ENCODE data around the gene ZFP90. TPM values are rescaled to one million over a fixed set of nuclear protein-coding genes. Genes with fewer than 3 reads are reported as not detected.

ZFP90 gene
- 87.0 TPM for total RNA-seq (ENCODE audit: unreplicated experiment)
- long read RNA-seq, full-length matches to known transcripts = 7 of 12 reads
- long read RNA-seq, partial matches to known transcripts = 0 of 12 reads
- long read RNA-seq, other reads (novel, unspliced or antisense) = 5 of 12 reads

GRCh38 chr16:68538880-68539701 is at the start of gene ZFP90:
Gene ZFP90, plus strand, starts transcription at chr16:68539291. Its CDS starts 502 bp downstream, at chr16:68539793.
- Mint-ChIP-seq H3K27ac (ENCODE audit: unreplicated experiment) (peak within 1 kb of the TSS; percentile 98), H3K9me3 (ENCODE audit: unreplicated experiment) (peaks cover 2% of the 10 kb centered on the region), H3K4me3 (ENCODE audit: unreplicated experiment) (peak within 1 kb of the TSS; percentile 94), H3K36me3 (ENCODE audit: unreplicated experiment) (peaks cover 25% of the 10 kb centered on the region), H3K4me1 (ENCODE audit: low read depth, unreplicated experiment) (peaks cover 6% of the 10 kb centered on the region), H3K27me3 (ENCODE audit: unreplicated experiment) (peaks cover 6% of the 10 kb centered on the region)
- TF ChIP-seq CTCF (IDR thresholded peaks at IDR 0.05; ENCODE audit: partially characterized antibody, unreplicated experiment) = no peak
- DNase-seq = peak; percentile 96

GRCh38 chr16:68490358-68490757 is 48.7 kb upstream of the ZFP90 start:
- H3K4me3 Mint-ChIP-seq (ENCODE audit: unreplicated experiment) = no peak overlapping the region
- no peaks in the 10 kb centered on the region for H3K27me3 Mint-ChIP-seq (ENCODE audit: unreplicated experiment)
- DNase-seq = no peak
- H3K27ac Mint-ChIP-seq (ENCODE audit: unreplicated experiment) = no peak overlapping the region
- H3K36me3 Mint-ChIP-seq (ENCODE audit: unreplicated experiment) = no peaks in the 10 kb centered on the region
- TF ChIP-seq CTCF (IDR thresholded peaks at IDR 0.05; ENCODE audit: partially characterized antibody, unreplicated experiment) = no peak
- H3K9me3 Mint-ChIP-seq (ENCODE audit: unreplicated experiment) = no peaks in the 10 kb centered on the region
- peaks cover 5% of the 10 kb centered on the region for H3K4me1 Mint-ChIP-seq (ENCODE audit: low read depth, unreplicated experiment)

GRCh38 chr16:68490829-68491575 is 48.1 kb upstream of the ZFP90 start:
- no peaks in the 10 kb centered on the region for H3K27me3 Mint-ChIP-seq (ENCODE audit: unreplicated experiment)

GRCh38 chr16:68491576-68491950 is 47.5 kb upstream of the ZFP90 start:
- Mint-ChIP-seq H3K27me3 (ENCODE audit: unreplicated experiment) (no peaks in the 10 kb centered on the region), H3K4me1 (ENCODE audit: low read depth, unreplicated experiment) (peaks cover 5% of the 10 kb centered on the region), H3K9me3 (ENCODE audit: unreplicated experiment) (no peaks in the 10 kb centered on the region), H3K27ac (ENCODE audit: unreplicated experiment) (no peak overlapping the region), H3K36me3 (ENCODE audit: unreplicated experiment) (no peaks in the 10 kb centered on the region), H3K4me3 (ENCODE audit: unreplicated experiment) (no peak overlapping the region)
- no peak for TF ChIP-seq CTCF (IDR thresholded peaks at IDR 0.05; ENCODE audit: partially characterized antibody, unreplicated experiment)
- DNase-seq = no peak

More at GRCh38 chr16:68490829-68491575, 48.1 kb upstream of the ZFP90 start:
- no peaks in the 10 kb centered on the region for H3K9me3 Mint-ChIP-seq (ENCODE audit: unreplicated experiment)
- H3K4me1 Mint-ChIP-seq (ENCODE audit: low read depth, unreplicated experiment) = peaks cover 5% of the 10 kb centered on the region
- no peak for DNase-seq
- no peak for TF ChIP-seq CTCF (IDR thresholded peaks at IDR 0.05; ENCODE audit: partially characterized antibody, unreplicated experiment)
- no peaks in the 10 kb centered on the region for H3K36me3 Mint-ChIP-seq (ENCODE audit: unreplicated experiment)
- H3K27ac Mint-ChIP-seq (ENCODE audit: unreplicated experiment) = no peak overlapping the region
- no peak overlapping the region for H3K4me3 Mint-ChIP-seq (ENCODE audit: unreplicated experiment)
